GM18519 (cell line): ENCODE data around the gene NKAIN4.

Source experiments
- ATAC-seq: cut with Tn5 transposase; IDR thresholded peaks from one replicate; pipeline ENCODE4 v1.9.1; 2021; ENCODE audit warnings: mild to moderate bottlenecking, moderate library complexity; ENCODE audit not compliant: unreplicated experiment, low FRiP score

NKAIN4 gene

GRCh38 chr20:63254232-63254605, at the start of gene NKAIN4:
NKAIN4 (minus strand) TSS chr20:63254463; CDS start chr20:63254450, 13 bp downstream.
- ATAC-seq: no peak

GRCh38 chr20:63303095-63303666, 48.9 kb upstream of the NKAIN4 start:
- ATAC-seq: no peak

- no peak for ATAC-seq
Measured at GRCh38 chr20:63301671-63302070, 47.4 kb upstream of the NKAIN4 start.

- no peak for ATAC-seq
Measured at GRCh38 chr20:63298731-63299312, 44.6 kb upstream of the NKAIN4 start.

- ATAC-seq: no peak
Measured at GRCh38 chr20:63297796-63298572, 43.7 kb upstream of the NKAIN4 start.

GRCh38 chr20:63297371-63297781, 43.1 kb upstream of the NKAIN4 start:
- ATAC-seq: no peak

- ATAC-seq: no peak
Measured at GRCh38 chr20:63296531-63297299, 42.5 kb upstream of the NKAIN4 start.

- no peak for ATAC-seq
Measured at GRCh38 chr20:63295846-63296245, 41.6 kb upstream of the NKAIN4 start.

- ATAC-seq: no peak
Measured at GRCh38 chr20:63295422-63295821, 41.2 kb upstream of the NKAIN4 start.

- no peak for ATAC-seq
Measured at GRCh38 chr20:63295018-63295417, 40.8 kb upstream of the NKAIN4 start.

GRCh38 chr20:63294536-63294900, 40.3 kb upstream of the NKAIN4 start:
- ATAC-seq: no peak

- no peak for ATAC-seq
Measured at GRCh38 chr20:63293871-63294535, 39.7 kb upstream of the NKAIN4 start.

GRCh38 chr20:63293456-63293855, 39.2 kb upstream of the NKAIN4 start:
- no peak for ATAC-seq

GRCh38 chr20:63292904-63293303, 38.6 kb upstream of the NKAIN4 start, which contains the start of gene COL20A1:
COL20A1 (plus strand) TSS chr20:63293186; CDS start chr20:63295108, 1,922 bp downstream.
- no peak for ATAC-seq

GRCh38 chr20:63292292-63292701, 38.0 kb upstream of the NKAIN4 start:
- ATAC-seq: no peak

- ATAC-seq: no peak
Measured at GRCh38 chr20:63291811-63292210, 37.5 kb upstream of the NKAIN4 start.

- ATAC-seq: no peak
Measured at GRCh38 chr20:63290677-63291472, 36.6 kb upstream of the NKAIN4 start.

- no peak for ATAC-seq
Measured at GRCh38 chr20:63290136-63290676, 35.9 kb upstream of the NKAIN4 start.

GRCh38 chr20:63289311-63290135, 35.3 kb upstream of the NKAIN4 start:
- ATAC-seq: no peak
